Left renal pelvis (tissue), 4 donors: Measurements from ENCODE around the gene PRIM2. TPM values are rescaled to one million over a fixed set of nuclear protein-coding genes. Genes with fewer than 3 reads are reported as not detected.
A peak's percentile ranks its signal among the peaks of the same experiment; 100 is the strongest.
"Not testable (repeated sequence)": the region's sequence is repeated elsewhere in the genome, so short reads cannot be mapped to it uniquely, and the experiment has no call there.

Experiments
- DNase-seq, 4 donors: peaks; one replicate each; pipeline ENCODE4 v3.0.0-alpha.2; 2013; ENCODE audit warnings: low read depth in 4 of 4, low spot score in 3 of 4
- polyA plus RNA-seq, 4 donors: library from polyadenylated mRNA; unstranded; fragments of 120-200 nt; gene quantifications; one replicate each; pipeline ENCODE4 v1.2.1, GENCODE V29; 2013; ENCODE audit not compliant: insufficient read length in 4 of 4

PRIM2 gene
- polyA plus RNA-seq, 4 donors, result 16.1 to 22.3 (median 18.2) TPM

DNA sequence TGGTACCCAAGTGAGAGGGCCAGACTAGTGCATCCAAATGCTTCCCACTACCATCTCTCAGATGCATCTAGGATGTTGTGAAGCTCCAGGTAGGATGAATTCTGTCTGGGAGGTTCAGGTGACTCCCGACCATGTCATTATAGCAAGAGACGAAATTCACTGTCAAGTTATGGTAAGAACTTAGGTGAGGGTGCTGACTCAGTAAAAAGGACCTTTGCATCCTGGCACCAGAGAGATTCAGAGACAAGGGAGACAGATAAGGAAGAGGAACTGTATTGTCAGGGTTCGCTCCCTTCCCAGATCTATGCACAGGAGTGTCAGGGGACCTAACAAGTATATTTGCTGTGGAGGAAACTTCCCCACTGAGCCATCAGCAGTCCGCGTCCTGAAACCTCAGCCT lies 11.2 kb upstream of the PRIM2 start:
- DNase-seq, result no peak

GRCh38 chr6:57307850-57308249 lies 9.6 kb upstream of the PRIM2 start:
- no peak for DNase-seq

GRCh38 chr6:57308755-57309154 lies 8.7 kb upstream of the PRIM2 start:
- not testable (repeated sequence) for DNase-seq

GRCh38 chr6:57310095-57310816 lies 7.2 kb upstream of the PRIM2 start:
- DNase-seq, result not testable (repeated sequence)

- DNase-seq, result no peak
Measured at GRCh38 chr6:57310817-57311157, 6.6 kb upstream of the PRIM2 start.

DNA sequence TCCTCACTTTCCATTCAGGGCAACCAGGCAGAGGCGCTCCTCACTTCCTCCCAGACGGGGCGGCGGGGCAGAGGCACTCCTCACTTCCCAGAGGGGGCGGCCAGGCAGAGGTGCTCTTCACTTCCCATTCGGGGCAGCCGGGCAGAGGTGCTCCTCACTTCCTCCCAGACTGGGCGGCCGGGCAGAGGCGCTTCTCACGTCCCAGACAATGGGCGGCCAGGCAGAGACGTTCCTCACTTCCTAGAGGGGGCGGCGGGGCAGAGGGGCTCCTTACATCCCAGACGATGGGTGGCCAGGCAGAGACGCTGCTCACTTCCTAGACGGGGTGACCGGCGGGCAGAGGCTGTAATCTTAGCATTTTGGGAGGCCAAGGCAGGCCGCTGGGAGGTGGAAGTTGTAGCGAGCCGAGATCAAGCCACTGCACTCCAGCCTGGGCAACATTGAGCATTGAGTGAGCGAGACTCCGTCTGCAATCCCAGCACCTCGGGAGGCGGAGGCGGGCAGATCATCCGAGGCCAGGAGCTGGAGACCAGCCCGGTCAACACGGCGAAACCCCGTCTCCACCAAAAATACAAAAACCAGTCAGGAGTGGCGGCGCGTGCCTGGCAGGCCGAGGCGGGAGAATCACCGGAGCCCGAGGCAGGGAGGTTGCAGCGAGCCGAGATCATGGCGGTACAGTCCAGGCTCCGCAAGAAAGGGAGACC lies 6.0 kb upstream of the PRIM2 start:
- DNase-seq, result not testable (repeated sequence)

GRCh38 chr6:57312004-57312345 lies 5.5 kb upstream of the PRIM2 start:
- DNase-seq, result no peak

DNA sequence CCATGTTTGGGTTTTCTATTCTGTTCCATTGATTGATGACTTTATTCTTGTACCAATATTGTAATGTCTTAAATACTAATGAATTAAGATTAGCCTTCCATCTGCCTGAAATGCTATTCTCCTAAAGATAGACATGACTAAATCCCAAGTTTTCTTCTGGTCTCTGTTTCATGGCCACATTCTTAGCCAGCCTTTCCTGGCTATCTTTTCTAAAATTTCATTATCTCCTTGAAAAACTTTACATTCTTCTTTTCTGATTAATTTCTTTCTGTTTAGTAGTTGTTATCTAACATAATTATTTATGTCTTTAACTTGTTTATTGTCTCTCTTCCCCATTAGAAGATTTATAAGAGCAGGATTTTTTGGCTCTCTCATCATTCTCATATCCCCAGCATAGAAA lies 4.4 kb upstream of the PRIM2 start:
- DNase-seq, result no peak

DNA sequence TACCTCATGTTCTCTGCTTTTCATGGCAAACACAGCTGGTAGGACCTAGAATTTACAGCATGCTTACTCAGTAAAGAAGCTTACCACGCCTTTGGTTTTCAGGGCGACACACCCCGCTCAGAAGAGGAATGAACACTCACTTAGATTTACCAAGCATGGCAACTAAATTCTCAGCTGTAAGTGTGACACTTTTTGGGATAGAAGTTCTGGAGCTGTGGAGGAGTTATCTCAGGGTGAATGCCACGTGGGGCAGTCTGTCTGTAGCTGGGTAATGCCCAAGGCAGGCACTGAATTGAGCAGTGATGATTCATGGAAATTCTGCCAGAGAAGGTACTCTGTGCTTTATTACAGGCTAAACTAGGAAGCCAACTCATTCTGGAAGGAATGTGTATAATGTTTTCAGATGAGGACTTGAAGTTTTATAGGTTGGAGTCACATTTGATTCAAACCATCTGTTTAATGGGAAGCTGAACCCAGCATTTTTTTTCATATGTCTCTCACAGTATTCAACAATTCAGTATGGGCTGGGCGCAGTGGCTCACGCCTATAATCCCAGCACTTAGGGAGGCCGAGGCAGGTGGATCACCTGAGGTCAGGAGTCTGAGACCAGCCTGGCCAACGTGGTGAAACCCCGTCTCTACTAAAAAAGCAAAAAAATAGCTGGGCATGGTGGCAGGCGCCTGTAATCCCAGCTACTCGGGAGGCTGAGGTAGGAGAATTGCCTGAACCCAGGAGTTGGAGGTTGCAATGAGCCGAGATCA lies 3.5 kb upstream of the PRIM2 start:
- DNase-seq, result no peak

DNA sequence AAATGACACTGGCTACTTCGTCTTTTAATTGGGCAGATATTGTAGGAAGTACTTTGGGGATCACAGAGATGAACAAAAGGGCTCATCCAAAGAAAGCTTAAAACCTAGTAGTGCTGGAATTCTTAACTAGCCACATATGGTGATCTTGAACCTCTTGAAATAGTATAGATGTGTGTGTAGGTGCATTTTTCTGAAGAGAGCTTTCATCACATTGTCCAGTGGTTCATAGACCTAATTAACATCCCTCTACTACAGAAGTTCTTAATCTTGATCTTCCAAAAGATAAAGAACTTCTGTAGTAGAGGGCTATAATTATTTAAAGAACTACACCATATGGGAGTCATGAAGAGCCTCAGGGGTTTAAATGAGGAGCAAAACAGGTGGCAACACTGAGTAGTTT lies 2.3 kb upstream of the PRIM2 start:
- no peak for DNase-seq

GRCh38 chr6:57315851-57316250 lies 1.6 kb upstream of the PRIM2 start:
- DNase-seq, result no peak

- DNase-seq, result peak; percentile 72 to 80 (median 76)
Measured at GRCh38 chr6:57316581-57317059, 810 bp upstream of the PRIM2 start.

DNA sequence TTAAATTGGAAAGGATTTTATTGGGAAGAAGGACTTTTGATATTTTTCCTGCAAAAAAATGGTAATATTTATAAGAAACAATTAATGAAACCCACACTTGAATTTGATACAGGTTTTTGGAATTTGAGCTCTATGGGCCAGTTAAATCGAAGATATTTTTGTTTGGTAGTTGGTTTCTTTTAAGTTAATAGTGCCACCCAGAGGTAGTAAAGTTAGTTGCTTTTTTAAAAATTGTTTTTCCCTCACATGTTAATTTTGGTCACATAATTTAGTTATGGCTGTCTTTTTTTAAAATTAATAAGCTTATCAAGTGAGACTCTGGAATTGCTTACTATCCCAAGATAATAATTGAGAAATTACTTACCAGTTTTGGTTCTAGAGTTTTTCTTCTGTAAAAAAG lies 7.1 kb downstream of the PRIM2 start:
- DNase-seq, result no peak

DNA sequence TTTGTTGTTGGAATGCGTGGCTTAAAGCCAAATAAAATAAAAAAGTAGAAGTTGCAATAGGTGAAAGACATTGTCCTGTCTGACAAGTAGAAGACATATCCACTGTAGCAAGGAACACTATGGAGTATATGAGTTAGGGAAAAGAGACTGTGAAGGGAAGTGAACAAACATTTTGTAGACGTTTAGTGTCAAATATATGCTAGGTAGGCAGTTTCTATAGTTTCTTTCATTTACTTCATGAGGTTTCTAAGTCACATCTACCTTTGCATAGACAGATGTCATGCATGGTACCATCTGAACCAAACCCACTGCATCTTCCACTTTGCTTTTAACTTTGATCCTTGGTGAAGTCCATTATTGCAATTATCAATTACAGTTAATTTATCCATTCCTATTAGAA lies 9.9 kb downstream of the PRIM2 start:
- no peak for DNase-seq

DNA sequence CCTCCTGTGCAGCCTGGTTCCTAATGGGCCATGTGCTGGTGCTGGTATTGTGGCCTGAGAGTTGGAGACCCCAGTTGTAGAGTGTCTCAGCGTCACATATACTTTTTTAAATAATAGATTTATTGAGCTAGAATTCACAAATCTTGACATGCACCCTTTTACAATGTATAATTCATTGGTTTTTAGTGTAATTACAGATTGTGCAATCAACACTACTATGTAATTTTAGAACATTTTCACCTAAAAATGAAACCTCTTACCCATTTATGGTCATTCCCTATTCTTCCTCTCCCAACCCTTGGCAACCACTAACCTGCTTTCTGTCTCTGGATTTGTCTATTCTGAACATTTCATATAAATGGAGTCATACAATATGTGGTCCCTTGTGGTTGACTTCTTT lies 10.6 kb downstream of the PRIM2 start:
- no peak for DNase-seq

GRCh38 chr6:57329933-57330332 lies 12.5 kb downstream of the PRIM2 start:
- DNase-seq, result no peak

- DNase-seq, result no peak
Measured at GRCh38 chr6:57342148-57342669, 24.8 kb downstream of the PRIM2 start.

GRCh38 chr6:57343342-57343741 lies 25.9 kb downstream of the PRIM2 start:
- not testable (repeated sequence) for DNase-seq

DNA sequence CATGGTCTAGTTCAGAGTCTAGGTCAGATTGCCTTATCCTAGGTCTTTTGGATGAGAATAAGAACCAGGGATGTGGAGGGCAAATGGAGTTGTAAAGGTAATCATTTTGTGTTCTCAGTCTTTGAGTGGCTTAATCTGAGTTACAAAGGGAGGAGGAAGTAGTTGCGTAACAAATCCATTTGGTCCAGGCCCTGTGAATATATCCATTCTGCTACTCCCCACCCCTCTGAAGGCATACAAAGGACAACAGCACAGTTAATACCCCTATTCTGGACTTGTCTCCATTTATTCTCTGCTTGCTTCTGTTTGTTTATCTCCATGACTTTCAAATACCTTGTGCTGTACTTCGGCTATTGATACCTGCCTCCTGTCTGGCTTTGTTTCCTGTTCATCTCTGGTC lies 29.3 kb downstream of the PRIM2 start:
- DNase-seq, result not testable (repeated sequence)

DNA sequence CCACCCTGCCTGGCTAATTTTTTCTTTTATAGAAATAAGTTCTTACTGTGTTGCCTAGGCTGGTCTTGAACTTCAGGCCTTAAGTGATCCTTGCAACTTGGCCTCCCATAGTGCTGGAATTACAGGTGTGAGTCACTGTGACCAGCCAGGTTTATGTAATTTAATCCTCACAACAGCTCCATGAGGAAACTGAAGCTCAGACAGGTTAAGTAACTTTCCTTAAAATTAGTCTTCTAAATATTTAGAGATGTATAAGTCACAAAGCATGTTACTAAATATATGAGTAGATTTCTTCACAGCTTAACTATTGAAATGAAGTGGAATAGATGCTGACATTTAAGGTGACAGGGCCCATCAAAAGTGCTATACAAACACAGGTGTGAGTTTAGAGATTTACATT lies 30.2 kb downstream of the PRIM2 start:
- DNase-seq, result not testable (repeated sequence)

DNA sequence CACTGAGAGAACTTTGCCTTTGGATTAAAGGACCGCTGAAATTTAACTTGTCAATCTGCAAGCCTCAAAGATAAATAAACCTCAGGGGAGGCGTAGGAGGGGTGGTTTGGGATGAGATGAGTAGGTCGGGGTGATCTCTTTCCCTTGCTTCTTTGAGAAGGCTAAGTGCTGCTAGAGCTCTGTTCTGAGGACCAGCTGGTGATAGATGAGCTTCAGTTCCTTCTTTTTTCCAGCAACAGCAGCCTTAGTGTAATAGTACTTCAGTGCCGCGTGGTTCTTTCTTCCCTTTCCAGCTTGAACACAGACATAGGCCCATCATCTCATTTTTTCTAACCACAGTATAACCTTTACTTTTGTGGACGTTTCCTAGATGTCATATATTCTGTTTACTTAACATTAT lies 33.0 kb downstream of the PRIM2 start:
- DNase-seq, result peak in 1 of 4 donors; percentile 4
